GM18507 (cell line): ENCODE measurements around the gene SLC6A8.
"Not testable (repeated sequence)": the region's sequence is repeated elsewhere in the genome, so short reads cannot be mapped to it uniquely, and the experiment has no call there.

Experiments
- DNase-seq: peaks from one replicate; pipeline ENCODE4 v3.0.0; 2011; ENCODE audit warnings: low read depth; ENCODE audit not compliant: insufficient read length; ENCODE audit errors: extremely low spot score
- FAIRE-seq: peaks from 2 replicates; lab custom pipeline; 2011; peaks lifted over from hg19 to GRCh38; lab: Jason Lieb, UNC

The SLC6A8 gene

DNA sequence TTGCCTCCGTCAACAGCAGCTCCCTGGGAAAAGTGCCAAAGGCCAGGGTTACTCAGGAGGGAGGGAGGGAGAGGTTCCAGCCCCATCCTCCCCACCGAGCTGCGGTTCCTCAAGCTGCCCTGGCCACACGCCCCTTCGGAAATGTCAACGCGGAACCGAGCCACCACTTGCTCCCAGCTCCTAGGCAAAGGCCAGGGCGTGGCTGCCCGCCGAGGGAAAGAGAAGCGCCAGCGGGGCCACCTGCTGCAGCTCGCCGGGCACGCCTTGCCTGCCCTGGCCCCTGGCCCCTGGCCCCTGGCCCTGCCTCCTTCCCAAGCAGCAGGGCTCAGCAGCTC is 15.3 kb downstream of the SLC6A8 start:
- no peak for DNase-seq
- FAIRE-seq, result no peak

DNA sequence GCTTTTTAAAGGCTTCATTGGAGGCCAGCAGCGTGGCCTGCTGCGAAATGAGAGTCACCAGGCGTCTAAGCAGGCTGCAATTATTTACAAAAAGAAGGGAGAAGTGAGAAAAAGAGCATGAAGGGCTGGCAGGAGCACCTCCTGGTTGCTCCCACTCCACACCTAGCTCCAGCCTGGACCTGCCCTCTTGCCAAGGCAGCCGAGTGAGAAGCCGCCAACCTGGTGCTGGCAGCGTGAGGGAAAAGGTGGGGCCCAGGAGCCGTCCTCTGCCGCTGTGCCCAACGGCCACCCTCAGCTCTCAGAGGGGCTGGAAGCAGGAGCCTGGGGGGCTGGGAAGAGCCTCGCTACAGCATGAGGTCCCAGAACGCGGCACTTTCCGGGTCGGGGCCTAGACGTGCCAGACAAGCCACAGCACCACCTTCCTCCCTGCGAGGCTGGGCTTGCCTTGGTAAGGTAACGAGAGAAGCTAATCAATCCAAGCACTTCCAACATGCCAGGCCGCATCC is 16.3 kb downstream of the SLC6A8 start:
- no peak for FAIRE-seq
- no peak for DNase-seq

DNA sequence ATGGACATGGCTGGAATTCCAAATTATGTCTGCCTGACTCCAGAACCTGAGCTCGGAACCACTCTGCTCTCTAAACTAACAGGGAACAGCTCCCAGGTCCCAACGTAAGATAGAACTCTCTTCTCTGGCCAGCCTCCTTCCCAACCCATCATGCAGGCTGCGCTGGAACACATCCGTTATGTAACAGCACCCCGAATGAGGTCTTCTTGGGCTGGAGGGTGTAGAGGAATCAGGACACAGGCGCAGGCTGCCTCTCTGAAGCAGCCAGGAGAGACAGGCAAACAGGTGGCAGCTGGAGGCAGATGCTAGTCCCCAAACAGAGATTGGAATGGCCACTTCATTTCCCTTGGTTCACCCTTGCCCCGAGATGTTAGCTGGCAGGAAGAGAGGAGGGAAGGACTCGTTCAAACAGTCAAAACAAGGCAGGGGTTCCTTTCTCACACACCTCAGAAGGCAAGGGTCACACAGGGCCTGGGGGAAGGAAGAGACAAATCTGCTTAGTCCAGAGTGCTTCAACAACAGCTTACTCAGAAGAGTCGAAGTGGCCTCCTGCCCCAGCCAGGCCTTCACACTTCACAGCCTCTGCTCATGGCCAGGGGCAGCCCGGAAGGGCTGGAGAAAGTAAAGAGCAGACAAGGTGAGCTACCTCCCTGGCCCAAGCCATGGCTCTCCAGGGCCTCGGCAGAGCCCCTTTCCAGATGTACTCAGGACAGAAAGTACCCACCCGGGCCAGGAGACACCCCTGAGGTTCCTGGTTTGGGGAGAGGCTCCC is 17.1 kb downstream of the SLC6A8 start:
- not testable (repeated sequence) for DNase-seq, FAIRE-seq

DNA sequence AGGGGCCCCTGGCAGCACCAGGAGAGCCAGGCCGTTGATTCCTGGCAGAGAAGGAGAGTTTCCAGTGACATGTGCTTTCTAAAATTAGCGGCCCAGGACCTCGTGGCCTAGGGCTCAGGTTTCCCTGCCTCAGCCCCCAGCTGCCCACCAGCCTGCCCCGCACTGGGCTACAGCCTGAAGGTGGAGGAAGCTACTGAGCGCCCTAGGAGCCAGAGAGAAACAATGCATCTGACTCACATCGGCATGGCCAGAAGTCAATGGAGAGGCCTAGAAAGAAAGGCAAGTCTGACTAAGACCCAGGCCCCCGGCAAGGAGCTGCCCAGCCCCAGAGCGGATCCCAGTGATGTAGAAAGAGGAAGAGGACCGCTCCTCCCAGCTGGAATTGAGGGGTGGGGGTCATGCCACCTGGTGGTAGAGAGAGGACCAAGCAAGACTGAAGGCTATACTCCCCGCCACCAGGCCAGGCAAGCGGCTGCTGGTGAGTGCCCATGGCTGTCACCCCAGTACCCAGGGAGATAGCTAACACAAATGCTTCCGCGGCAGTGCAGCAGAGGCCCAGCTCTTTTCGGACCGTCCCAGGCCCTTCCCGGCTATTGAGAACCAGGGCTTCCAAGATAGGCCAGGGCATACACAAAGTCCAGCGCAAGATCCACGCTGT is 17.8 kb downstream of the SLC6A8 start:
- DNase-seq, FAIRE-seq: not testable (repeated sequence)

DNA sequence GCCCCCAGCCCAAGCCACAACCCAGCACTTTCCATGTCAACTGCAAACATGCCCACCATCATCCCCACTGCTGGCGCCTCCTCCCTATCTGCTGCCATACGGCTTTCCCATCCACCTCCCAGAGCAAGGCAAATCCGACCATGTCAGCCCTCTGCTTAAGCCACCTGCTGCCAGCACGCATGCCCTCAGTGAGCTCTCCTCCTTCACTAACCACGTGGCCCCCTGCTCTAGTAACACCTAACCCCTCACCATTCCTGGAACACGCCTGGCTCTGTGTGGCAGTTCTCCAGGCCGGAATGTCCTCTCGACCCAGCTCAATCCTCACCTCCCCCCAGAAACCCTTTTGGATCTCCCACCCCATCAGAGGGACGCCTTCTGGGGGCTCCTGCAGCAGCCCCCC is 19.1 kb downstream of the SLC6A8 start:
- FAIRE-seq, result no peak
- DNase-seq, result no peak

DNA sequence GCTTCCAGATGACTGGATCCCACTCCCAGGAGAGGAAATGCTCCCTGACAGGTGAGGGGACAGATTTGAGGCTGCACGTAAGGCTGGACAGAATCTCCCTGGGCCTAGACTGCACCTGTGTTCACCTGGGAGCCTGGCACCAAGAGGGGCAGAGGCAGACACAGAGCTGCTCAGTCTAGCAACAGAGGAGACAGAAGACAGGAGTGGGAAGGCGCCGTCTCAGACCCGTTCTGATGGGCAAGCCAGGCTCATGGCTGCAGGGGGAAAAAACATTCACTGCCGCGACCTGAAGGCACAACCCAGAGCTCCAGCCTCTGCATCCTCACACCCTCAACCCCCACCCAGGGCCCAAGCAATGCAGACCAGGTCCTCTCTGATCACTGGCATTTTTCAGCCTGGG is 19.7 kb downstream of the SLC6A8 start:
- FAIRE-seq, result no peak

DNA sequence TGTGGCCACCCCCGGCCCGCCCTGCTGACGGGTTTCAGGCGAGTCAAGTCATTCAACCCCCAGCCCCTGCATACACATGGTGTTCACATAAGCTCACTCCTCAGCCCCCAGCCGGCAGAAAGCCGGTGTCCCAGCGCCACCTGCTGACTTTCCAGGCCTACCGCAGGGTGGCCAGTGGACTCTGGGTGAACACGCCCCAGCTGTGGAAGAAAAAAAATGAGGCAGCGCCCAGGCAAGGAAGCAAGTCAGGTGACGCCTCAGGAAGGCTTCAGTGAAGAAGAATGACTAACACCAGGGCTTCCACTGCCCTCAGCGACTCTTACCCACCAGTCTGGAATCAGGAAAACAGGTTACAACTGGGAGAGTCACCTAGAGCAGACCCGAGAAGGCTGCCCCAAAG is 20.7 kb downstream of the SLC6A8 start:
- FAIRE-seq (no peak), DNase-seq (no peak)

More for the DNA sequence above, 19.7 kb downstream of the SLC6A8 start:
- no peak for DNase-seq

DNA sequence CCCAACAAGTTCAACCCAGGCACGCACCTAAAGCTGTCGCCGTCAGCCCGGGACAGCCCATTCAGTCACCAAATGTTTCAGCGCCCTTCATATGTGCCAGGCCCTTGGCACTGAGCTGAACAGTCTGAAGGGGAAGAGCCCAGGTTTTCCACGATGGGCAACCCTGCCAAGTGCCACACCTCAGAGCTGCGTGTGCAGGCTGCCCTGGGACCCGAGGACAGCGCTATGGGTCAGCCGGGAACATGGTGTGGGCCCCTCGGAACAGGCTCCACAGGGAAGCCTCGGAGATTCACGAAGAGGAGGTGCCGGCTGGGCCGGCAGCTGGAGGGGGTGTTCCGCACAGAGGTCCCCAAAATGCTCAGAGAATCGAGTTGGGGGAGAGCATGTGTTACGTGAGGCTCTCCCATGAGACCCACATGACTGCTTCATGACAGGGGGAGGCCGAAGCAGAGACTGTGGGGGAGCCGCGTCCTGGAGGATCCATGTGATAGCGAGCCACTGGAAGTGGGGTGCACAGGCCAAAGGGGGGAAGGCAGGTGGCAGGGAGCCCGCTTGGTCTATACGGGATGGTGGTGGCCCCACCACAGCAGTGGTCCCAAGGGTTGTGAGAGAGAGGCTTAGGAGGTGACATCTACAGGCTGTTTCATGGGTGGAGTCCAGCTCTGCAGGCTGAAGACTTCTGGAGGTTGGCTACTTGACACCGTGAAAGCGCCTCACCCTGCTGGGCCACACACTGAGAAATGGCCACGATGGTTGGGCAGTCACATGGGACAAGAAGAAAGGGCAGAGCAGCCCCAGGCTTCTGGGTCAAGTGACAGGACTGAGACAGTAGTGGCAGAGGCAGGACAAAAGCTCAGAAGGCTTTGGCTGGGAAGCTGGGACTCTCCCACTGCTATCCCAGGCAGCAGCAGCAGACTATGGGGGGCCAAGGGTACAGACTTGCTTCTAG is 22.3 kb downstream of the SLC6A8 start:
- FAIRE-seq (no peak), DNase-seq (no peak)

DNA sequence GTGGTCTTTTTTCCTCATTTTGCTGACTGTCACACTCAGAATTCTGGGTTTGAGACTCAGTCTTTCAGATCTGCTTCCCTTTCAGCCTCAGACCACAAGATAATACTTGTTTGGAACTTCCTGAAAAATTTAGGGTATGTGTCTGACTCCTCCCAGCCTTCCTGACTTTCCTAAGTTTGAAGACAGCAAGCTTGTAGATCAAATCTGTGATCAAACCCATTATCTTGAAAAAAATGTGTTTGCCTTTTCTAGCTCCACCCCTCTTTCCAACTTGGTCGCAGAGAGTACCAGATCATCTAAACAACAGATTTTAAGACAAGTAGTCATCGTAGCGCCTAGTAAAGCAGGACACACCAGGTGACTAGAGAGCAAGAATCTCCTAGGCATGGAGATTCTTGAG is 26.5 kb downstream of the SLC6A8 start:
- no peak for FAIRE-seq
- no peak for DNase-seq

DNA sequence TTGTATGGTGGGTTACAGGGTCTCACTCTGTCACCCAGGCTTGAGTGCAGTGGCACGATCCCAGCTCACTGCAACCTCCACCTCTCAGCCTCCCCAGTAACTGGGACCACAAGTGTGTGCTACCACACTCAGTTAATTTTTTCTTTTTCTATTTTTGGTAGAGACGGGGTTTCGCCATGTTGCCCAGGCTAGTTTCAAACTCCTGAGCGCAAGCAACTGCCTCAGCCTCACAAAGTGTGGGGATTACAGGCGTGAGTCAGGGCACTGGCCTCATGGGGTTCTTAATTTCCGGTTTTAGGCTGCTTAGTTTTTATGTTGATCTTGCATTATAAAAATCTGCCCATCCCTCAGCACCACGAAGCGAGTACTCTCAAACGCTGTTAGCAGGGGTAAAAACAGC is 29.7 kb downstream of the SLC6A8 start:
- DNase-seq, result no peak
- FAIRE-seq, result no peak

DNA sequence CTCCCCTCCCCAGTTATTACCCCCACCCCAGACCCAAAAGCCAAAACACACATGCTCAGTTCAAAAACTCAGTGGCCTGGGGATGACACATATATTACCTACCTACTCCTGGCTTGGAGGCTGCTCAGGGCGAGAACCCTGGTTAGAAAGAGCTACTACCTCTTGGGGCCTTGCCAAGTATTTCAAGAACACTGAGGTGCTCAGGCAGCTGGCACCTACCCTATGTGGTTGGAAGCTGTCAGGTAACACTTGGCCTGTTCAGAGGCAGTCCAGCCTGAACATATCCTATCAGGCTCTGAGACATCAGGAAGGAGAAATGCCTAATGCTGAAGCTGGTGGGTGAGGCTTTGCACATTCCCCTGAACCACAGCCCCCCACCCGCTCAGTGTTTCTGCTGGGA is 31.5 kb downstream of the SLC6A8 start:
- FAIRE-seq, result no peak
- DNase-seq, result no peak

DNA sequence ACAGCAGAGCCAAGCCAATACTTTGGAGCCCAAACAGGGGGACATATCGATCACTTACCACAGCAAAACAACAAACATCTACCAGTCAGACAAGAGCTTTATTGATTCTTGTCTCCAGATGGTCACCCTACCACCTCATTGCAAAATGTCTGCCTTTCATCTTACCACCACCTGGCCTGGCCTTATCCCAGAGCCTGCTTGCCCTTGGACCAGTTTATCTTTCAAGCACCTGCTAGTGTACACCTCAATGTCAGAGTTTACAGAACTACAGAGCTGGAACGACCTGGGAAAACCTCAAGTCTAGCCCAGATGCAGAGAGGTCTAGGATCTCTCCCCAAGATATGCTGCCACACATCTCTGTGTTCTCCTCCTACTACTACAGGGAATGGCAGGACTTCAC is 32.0 kb downstream of the SLC6A8 start:
- no peak for DNase-seq
- no peak for FAIRE-seq

DNA sequence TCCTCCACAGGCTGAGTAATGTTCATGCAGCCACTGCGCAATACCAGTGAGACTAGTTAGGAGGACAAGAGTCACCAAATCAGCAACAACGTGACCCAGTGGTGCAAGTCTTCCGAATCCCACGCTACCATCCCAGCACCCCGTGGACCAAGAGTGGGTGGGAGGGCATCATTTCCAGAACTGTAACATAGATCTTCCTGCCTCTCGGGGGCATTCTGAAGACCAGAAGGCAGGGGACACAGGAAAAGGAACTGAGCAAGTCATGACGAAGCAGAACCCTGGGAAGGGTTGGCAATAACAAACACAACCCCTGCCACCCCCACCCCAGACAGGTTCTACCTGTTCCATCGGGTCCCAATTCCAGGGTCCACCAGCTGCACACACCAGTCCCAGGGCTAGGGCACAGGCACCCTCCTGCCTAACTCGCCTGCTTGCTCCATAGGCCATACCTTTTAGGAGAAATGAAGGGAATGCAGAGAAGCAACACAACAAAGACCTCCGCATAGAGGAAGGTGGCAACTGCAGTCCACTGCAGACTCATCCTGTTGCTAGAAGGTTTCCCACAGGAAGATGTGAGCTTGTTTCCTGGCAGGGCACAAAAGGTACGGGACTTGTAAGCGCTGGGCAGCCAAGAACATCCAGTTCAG is 35.1 kb downstream of the SLC6A8 start:
- no peak for FAIRE-seq
- DNase-seq, result no peak

DNA sequence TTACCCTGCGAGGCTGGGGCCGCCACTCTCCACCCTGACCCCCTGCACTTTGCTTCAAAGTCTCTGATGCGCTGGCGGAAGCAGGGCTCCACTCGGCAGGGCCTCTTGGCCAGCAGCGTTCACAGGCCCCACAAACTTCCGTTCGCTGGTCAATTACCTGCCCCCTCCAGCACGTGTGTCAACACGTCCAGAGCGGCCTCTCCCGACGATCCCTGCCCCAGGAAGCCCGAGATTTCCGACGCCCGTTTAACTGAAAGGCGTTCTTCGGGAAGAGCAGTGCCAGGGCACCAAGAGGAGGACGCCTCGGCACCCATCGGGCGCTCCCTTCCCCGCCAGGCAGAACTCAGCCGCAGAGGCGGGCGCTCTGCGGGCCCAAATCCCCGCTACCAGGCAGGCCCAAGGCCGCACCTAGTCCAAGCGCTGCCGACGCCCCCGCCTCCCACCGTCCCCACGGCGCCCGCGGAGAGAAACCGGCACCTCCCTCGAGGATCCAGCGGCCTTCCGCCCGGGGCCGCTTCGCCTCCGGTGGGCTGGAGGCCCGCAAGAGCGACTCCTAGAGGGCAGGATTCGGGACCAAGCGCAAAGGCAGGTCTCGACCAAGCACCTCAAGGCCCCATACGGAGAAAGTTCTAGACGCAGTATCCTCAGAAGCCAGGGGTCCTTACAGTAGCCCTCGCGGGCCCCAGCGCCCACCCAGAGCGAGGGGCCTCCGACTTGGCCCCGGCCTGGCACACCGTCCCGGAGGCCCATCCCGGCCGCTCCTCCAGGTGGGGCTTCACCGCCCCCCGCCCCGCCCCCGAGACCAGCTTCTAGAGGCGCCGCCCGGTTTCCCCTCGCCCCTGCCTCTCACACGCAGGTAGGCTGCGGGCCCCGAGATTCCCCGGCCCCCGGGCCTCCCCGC is 35.9 kb downstream of the SLC6A8 start:
- FAIRE-seq (peak; percentile 71), DNase-seq (no peak)

DNA sequence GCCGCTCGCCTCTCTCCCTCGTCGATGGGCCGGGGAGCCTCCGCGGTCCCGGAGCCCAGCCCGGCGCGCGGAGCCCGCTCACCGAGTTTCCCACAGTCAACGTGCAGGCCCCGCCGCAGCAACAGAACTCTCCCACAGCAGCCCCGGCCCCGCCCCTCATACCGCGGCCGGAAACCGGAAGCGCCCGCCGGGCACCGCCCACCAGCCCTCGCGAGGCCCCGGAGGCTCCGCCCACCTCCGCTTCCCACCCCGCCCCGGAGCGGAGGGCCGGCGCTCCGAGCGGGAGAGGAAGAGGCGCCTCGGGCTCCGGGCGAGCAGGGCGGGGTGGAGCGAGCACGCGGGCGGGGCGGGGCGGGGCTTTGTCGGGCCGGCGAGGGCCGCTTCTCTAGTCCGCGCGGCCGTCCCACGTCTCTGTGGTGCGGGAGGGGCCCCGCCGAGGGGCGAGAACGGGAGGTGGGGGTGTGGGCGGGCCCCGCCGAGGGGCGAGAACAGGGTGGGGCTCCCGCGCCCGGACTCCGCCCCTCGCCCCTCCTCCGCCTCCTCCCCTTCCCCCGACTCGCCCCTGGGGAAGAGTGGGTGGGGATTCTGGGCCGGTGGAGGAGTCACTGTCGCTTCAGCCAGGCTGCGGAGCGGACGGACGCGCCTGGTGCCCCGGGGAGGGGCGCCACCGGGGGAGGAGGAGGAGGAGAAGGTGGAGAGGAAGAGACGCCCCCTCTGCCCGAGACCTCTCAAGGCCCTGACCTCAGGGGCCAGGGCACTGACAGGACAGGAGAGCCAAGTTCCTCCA is 36.7 kb downstream of the SLC6A8 start, which contains the start of the genes ABCD1 and BCAP31:
Gene ABCD1 (plus strand): TSS at position 605 of the 787 bp plus-strand sequence. CDS start 411 bp downstream, outside the sequence.
Gene BCAP31 (minus strand): TSS at position 136 of the 787 bp plus-strand sequence. CDS start 1,143 bp downstream, outside the sequence.
- DNase-seq (peak; percentile 80), FAIRE-seq (peak; percentile 95)

DNA sequence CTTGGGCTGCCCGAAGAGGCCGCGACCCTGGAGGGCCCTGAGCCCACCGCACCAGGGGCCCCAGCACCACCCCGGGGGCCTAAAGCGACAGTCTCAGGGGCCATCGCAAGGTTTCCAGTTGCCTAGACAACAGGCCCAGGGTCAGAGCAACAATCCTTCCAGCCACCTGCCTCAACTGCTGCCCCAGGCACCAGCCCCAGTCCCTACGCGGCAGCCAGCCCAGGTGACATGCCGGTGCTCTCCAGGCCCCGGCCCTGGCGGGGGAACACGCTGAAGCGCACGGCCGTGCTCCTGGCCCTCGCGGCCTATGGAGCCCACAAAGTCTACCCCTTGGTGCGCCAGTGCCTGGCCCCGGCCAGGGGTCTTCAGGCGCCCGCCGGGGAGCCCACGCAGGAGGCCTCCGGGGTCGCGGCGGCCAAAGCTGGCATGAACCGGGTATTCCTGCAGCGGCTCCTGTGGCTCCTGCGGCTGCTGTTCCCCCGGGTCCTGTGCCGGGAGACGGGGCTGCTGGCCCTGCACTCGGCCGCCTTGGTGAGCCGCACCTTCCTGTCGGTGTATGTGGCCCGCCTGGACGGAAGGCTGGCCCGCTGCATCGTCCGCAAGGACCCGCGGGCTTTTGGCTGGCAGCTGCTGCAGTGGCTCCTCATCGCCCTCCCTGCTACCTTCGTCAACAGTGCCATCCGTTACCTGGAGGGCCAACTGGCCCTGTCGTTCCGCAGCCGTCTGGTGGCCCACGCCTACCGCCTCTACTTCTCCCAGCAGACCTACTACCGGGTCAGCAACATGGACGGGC is 37.5 kb downstream of the SLC6A8 start:
- no peak for DNase-seq
- FAIRE-seq, result no peak

DNA sequence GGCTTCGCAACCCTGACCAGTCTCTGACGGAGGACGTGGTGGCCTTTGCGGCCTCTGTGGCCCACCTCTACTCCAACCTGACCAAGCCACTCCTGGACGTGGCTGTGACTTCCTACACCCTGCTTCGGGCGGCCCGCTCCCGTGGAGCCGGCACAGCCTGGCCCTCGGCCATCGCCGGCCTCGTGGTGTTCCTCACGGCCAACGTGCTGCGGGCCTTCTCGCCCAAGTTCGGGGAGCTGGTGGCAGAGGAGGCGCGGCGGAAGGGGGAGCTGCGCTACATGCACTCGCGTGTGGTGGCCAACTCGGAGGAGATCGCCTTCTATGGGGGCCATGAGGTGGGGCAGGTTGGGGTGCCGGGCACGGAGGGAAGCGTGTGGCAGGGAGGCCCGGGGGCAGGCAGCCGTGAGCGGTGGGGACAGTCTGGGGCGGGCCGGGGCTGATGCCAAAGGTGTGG is 38.1 kb downstream of the SLC6A8 start:
- DNase-seq (no peak), FAIRE-seq (no peak)
